GM12801 (cell line): ENCODE data around the gene CLSTN2.

Experiments
- TF ChIP-seq, protein P1 (sequence below): IDR thresholded peaks from one replicate; pipeline ENCODE4 v1.5.1; 2011; ENCODE audit warnings: control low read depth; ENCODE audit not compliant: insufficient read length; ENCODE audit errors: extremely low read depth

The CLSTN2 gene

DNA sequence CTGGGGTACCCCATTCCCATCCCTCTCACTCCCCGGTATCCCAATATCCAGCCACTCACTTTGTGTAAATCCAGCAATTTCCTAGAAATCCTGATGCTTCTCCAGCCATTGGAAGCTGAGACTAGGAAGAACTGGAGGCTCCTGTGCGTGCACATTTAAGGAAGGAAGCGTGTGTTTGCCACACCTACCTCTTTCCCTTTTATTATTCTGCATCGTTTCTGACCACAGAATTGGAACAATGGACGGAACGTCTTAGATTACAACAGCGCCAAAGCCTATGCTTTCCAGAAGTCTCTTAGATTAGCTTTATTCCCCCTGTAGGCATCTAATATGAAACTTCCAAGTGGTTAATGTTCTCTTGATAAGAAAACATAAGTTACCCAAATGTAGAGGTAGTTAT, 508.1 kb downstream of the CLSTN2 start:
- TF ChIP-seq, protein P1, sequence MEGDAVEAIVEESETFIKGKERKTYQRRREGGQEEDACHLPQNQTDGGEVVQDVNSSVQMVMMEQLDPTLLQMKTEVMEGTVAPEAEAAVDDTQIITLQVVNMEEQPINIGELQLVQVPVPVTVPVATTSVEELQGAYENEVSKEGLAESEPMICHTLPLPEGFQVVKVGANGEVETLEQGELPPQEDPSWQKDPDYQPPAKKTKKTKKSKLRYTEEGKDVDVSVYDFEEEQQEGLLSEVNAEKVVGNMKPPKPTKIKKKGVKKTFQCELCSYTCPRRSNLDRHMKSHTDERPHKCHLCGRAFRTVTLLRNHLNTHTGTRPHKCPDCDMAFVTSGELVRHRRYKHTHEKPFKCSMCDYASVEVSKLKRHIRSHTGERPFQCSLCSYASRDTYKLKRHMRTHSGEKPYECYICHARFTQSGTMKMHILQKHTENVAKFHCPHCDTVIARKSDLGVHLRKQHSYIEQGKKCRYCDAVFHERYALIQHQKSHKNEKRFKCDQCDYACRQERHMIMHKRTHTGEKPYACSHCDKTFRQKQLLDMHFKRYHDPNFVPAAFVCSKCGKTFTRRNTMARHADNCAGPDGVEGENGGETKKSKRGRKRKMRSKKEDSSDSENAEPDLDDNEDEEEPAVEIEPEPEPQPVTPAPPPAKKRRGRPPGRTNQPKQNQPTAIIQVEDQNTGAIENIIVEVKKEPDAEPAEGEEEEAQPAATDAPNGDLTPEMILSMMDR, result no peak

DNA sequence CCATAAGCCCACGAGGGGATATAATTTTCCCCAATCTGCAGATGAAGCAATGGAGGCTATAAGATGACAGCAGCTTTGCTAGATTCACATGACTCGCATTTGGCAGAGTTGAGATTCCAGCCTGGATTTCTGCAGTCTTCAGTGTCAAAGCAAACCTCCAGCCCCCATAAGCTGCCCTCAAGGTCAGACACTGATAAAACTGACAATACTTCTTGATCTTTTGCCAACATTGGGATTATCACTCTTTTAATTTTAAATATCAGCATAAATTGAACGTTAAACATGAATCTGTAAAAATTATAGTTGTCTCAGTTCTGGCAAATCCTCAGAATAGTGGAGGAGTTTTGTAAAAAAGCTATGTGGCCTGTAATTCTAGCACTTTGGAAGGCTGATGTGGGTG, 508.8 kb downstream of the CLSTN2 start:
- TF ChIP-seq, protein P1, result no peak

GRCh38 chr3:140446734-140447133, 511.7 kb downstream of the CLSTN2 start:
- TF ChIP-seq, protein P1, result no peak

- TF ChIP-seq, protein P1, result no peak
These were observed 512.2 kb downstream of the CLSTN2 start for GRCh38 chr3:140447136-140447535.

DNA sequence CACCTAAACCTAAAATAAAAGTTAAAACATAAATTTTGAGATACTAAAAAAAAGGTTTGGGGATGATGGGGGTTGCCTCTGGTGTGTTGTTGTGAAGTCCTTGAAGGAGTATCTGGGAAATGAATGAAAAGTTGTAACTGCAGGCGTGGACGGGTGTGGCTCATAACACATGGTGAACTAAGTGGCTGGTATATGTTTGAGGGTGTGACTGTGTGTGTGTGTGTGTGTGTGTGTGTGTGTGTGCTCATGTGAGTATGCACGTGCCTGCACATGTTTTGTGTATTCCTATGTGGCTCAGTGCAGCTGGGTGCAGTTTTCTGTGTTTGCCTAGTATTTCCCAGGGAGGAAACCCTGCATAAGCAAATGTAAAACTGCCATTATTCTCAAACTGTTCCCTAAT, 513.0 kb downstream of the CLSTN2 start:
- TF ChIP-seq, protein P1, result no peak

DNA sequence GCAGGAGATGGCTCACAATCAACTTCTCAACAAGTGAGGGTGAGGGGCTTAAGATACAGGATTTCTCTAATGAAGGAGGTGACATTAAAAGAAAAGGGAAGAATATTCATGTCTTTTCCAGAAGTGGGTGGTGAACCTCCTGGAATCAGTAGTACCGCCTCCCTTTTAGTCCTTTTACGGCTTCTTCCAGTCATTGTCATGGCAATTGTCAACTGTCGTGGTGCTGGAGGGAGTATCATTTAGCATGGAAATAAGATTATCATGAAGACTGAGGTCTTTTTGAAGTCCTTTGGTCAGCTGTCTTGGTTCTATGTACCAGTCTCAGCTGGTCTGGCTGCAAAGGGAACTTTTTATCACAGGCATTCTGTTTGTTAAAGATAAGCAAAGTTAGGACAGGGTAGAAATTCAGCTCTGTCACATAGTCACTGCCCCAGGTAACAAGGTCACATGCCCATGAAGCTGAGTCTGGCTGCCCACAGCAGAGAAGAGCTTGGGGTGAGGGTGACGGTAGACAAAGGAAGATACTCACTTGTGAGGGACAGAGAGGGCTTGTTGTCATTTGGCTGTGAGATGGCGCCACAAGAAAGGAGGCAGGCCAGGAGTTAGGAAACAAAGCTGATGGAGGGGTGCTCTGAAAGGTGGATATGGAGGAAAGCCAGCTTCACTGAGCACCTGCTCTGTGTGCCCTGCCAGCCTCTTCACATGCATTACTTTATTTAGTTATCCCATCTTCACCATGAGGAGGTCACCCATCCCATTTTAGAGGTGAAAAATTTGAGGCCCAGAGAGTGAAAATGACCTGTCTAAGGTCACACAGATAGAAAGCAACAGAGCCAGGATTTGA, 514.6 kb downstream of the CLSTN2 start:
- TF ChIP-seq, protein P1, result no peak

GRCh38 chr3:140453750-140454149, 518.8 kb downstream of the CLSTN2 start:
- TF ChIP-seq, protein P1, result no peak
